Activated CD8-positive, alpha-beta memory T cell treated with anti-CD3 and anti-CD28 coated beads, Interleukin-2, amount 50 U/mL, for 24 hours (primary cell): ENCODE data around the gene OGDH.
"Not testable (repeated sequence)": the region's sequence is repeated elsewhere in the genome, so short reads cannot be mapped to it uniquely, and the experiment has no call there.

Source experiments
- DNase-seq: peaks from one replicate; pipeline ENCODE4 v3.0.0-alpha.2; 2020; ENCODE audit errors: extremely low read depth

The OGDH gene

GRCh38 chr7:44705434-44705833 is 99.0 kb downstream of the OGDH start:
- no peak for DNase-seq

- no peak for DNase-seq
These were observed 100.5 kb downstream of the OGDH start for GRCh38 chr7:44706788-44707557.

GRCh38 chr7:44707558-44708230 is 101.3 kb downstream of the OGDH start:
- DNase-seq, result no peak

- DNase-seq, result no peak
These were observed 102.8 kb downstream of the OGDH start for GRCh38 chr7:44709011-44709915.

GRCh38 chr7:44709945-44710596 is 103.6 kb downstream of the OGDH start:
- DNase-seq, result no peak

- no peak for DNase-seq
These were observed 105.1 kb downstream of the OGDH start for GRCh38 chr7:44711528-44711927.

GRCh38 chr7:44712012-44712411 is 105.6 kb downstream of the OGDH start:
- DNase-seq, result no peak

GRCh38 chr7:44713141-44713540 is 106.7 kb downstream of the OGDH start:
- DNase-seq, result no peak

- no peak for DNase-seq
These were observed 107.4 kb downstream of the OGDH start for GRCh38 chr7:44713680-44714335.

GRCh38 chr7:44716205-44716604 is 109.8 kb downstream of the OGDH start:
- no peak for DNase-seq

GRCh38 chr7:44720301-44720700 is 113.9 kb downstream of the OGDH start:
- no peak for DNase-seq

GRCh38 chr7:44724276-44724675 is 117.8 kb downstream of the OGDH start:
- no peak for DNase-seq

GRCh38 chr7:44726250-44726649 is 119.8 kb downstream of the OGDH start:
- not testable (repeated sequence) for DNase-seq

GRCh38 chr7:44727158-44727936 is 120.9 kb downstream of the OGDH start:
- no peak for DNase-seq

GRCh38 chr7:44727937-44728262 is 121.5 kb downstream of the OGDH start:
- no peak for DNase-seq

GRCh38 chr7:44729949-44730590 is 123.6 kb downstream of the OGDH start:
- DNase-seq, result no peak

GRCh38 chr7:44732971-44733370 is 126.5 kb downstream of the OGDH start:
- DNase-seq, result not testable (repeated sequence)

- no peak for DNase-seq
These were observed 127.5 kb downstream of the OGDH start for GRCh38 chr7:44733708-44734481.

- no peak for DNase-seq
These were observed 129.2 kb downstream of the OGDH start for GRCh38 chr7:44735403-44736165.
